Heart left ventricle (tissue), 13 donors: ENCODE data around the gene SRXN1.

Experiments used
- POLR2A ChIP-seq, 2 donors: fragments of 450-650 bp; IDR thresholded peaks; one replicate each; pipeline ENCODE4 v1.6.1; 2017; ENCODE audit warnings: antibody characterized with exemption in 2 of 2, mild to moderate bottlenecking in 2 of 2, moderate library complexity in 2 of 2
- TF ChIP-seq, protein P1 (sequence below), 12 donors: fragments of 200-600 bp; sonication (generic) in 4 of 12; IDR thresholded peaks; one replicate each; pipeline versions ENCODE4 v1.5.0 to v1.8.0; 2018 to 2022; ENCODE audit warnings: antibody characterized with exemption in 12 of 12, mild to moderate bottlenecking in 5 of 12
- donor health status: ischemic (EF 13 %, LVEDD 7.1; RV severe dilation, severe dysfunction).
- donor health status: DM: no; HTN: yes; CAD: no.
- donor health status: DM: no; HTN: no; CAD: no.
- donor health status: ischemic (EF 25% LVEDD 6.9; RV normal size, moderate dysfunction).
- donor health status: ischemic (EF 25% LVEDD 5.7; RV mildly dilated, moderate dysfunction).
- donor health status: ischemic (EF 35%, LVEDD 5.7; RV mildly dilated, moderate dysfunction).
- donor health status: nonischemic (EF 11% LVEDD 7.7; RV severe dilation, severe dysfunction).
- donor health status: DM: yes; HTN: yes; CAD: no.
- donor health status: PGD.
- donor health status: ischemic (EF 29% LVEDD 5.4; RV normal size, mild dysfunction).
- donor health status: nonischemic (EF 23%, LVEDD 6.1; RV moderate dilation, normal function).

DNA sequence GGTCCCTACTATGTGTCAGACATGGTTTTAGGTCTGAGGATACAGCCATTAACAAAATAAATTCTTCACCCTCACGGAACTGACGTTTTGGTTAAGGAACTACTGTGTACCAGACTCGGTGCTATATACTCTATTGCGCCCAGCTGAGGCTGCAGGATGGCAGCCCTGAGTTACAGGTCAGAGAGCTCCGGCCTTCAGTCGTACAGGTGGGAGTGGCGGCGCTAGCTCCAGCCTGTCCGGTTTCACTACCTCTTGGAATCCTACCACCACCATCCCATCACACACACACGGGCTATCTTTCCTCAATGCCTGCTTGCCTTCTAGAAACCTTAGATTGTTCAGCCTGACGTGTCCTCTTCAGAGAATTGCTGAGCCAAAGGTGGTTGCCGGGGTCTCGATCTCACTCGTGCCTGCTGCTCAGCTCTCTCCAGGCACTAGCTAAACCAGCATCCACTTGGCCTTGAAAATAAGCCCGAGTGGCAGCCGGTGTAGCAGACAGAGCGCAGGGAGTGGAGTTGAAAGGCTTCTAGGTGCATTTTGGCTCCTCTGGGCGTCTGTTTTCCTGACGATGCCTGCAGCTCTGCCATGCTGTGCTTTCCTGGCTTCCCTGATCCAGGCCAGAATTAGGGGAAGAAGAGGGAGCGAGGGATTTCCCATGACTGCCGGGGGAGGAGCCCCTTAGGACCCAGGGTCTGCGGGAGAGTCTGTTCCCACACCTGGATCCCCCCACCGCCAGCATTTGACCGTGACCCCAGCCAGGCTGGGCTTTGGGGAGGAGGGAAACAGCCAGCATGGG, 41.8 kb downstream of the SRXN1 start:
- TF ChIP-seq, protein P1, sequence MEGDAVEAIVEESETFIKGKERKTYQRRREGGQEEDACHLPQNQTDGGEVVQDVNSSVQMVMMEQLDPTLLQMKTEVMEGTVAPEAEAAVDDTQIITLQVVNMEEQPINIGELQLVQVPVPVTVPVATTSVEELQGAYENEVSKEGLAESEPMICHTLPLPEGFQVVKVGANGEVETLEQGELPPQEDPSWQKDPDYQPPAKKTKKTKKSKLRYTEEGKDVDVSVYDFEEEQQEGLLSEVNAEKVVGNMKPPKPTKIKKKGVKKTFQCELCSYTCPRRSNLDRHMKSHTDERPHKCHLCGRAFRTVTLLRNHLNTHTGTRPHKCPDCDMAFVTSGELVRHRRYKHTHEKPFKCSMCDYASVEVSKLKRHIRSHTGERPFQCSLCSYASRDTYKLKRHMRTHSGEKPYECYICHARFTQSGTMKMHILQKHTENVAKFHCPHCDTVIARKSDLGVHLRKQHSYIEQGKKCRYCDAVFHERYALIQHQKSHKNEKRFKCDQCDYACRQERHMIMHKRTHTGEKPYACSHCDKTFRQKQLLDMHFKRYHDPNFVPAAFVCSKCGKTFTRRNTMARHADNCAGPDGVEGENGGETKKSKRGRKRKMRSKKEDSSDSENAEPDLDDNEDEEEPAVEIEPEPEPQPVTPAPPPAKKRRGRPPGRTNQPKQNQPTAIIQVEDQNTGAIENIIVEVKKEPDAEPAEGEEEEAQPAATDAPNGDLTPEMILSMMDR (IDR thresholded peaks at IDR 0.05) = no peak
- no peak for TF ChIP-seq POLR2A (IDR thresholded peaks at IDR 0.05)
